AML-193 (cell line): ENCODE data around the gene SLC9A9.

Experiments
- DNase-seq, 2 experiments: peaks; one replicate each; lab custom pipeline; 2025; lab: John Stamatoyannopoulos, UW

Gene SLC9A9

GRCh38 chr3:143464850-143465249 is 383.4 kb downstream of the SLC9A9 start:
- DNase-seq: no peak

- DNase-seq: no peak
These were observed 392.8 kb downstream of the SLC9A9 start for GRCh38 chr3:143455480-143455879.

- DNase-seq: no peak
These were observed 397.6 kb downstream of the SLC9A9 start for GRCh38 chr3:143450632-143451031.

GRCh38 chr3:143447491-143447890 is 400.8 kb downstream of the SLC9A9 start:
- DNase-seq: no peak

GRCh38 chr3:143445118-143445517 is 403.1 kb downstream of the SLC9A9 start:
- DNase-seq: no peak

GRCh38 chr3:143443851-143444331 is 404.4 kb downstream of the SLC9A9 start:
- peak; percentile 98 to 99 for DNase-seq

- no peak for DNase-seq
These were observed 405.3 kb downstream of the SLC9A9 start for GRCh38 chr3:143442814-143443447.

- DNase-seq: no peak
These were observed 406.6 kb downstream of the SLC9A9 start for GRCh38 chr3:143441516-143442171.

GRCh38 chr3:143439817-143440216 is 408.5 kb downstream of the SLC9A9 start:
- peak; percentile 62 to 64 for DNase-seq

GRCh38 chr3:143437405-143437804 is 410.9 kb downstream of the SLC9A9 start:
- DNase-seq: no peak

- DNase-seq: no peak
These were observed 411.9 kb downstream of the SLC9A9 start for GRCh38 chr3:143436231-143436930.

- peak; percentile 48 to 67 for DNase-seq
These were observed 414.4 kb downstream of the SLC9A9 start for GRCh38 chr3:143433787-143434378.

- peak; percentile 65 to 69 for DNase-seq
These were observed 417.0 kb downstream of the SLC9A9 start for GRCh38 chr3:143431298-143431697.

GRCh38 chr3:143430568-143430967 is 417.7 kb downstream of the SLC9A9 start:
- no peak for DNase-seq

- DNase-seq: no peak
These were observed 418.4 kb downstream of the SLC9A9 start for GRCh38 chr3:143429628-143430514.

- DNase-seq: no peak
These were observed 420.0 kb downstream of the SLC9A9 start for GRCh38 chr3:143428294-143428693.

- DNase-seq: no peak
These were observed 420.6 kb downstream of the SLC9A9 start for GRCh38 chr3:143427631-143428030.

- DNase-seq: no peak
These were observed 423.4 kb downstream of the SLC9A9 start for GRCh38 chr3:143424874-143425273.

- DNase-seq: no peak
These were observed 426.7 kb downstream of the SLC9A9 start for GRCh38 chr3:143421556-143421955.

GRCh38 chr3:143419611-143420010 is 428.7 kb downstream of the SLC9A9 start:
- DNase-seq: no peak

- no peak for DNase-seq
These were observed 429.9 kb downstream of the SLC9A9 start for GRCh38 chr3:143418391-143418790.

- DNase-seq: no peak
These were observed 432.0 kb downstream of the SLC9A9 start for GRCh38 chr3:143416229-143416628.
